Right kidney (tissue), 1 donor: Measurements from ENCODE around the gene CALML3.

ENCODE experiments used
- DNase-seq: peaks from one replicate; pipeline ENCODE4 v3.0.0-alpha.2; 2016

CALML3 gene

DNA sequence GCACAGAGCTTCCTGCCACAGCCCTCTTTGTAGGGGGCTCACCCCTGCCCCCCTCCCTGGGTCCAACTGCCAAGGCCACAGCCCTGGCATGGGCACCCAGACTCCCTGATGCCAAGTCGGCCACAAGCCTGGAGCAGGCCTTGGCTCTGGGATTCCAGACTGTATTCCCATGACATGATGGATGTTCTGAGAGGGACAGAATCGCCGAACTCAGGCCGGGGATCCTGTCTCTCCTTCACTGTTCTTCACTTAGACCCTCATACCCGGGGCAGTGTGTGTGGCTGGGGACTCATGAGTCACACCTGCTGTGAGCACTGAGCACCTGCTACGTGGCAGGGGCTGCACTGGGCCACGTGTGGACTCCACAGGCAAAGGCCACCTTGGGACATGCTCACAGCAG is 33.3 kb upstream of the CALML3 start:
- no peak for DNase-seq

DNA sequence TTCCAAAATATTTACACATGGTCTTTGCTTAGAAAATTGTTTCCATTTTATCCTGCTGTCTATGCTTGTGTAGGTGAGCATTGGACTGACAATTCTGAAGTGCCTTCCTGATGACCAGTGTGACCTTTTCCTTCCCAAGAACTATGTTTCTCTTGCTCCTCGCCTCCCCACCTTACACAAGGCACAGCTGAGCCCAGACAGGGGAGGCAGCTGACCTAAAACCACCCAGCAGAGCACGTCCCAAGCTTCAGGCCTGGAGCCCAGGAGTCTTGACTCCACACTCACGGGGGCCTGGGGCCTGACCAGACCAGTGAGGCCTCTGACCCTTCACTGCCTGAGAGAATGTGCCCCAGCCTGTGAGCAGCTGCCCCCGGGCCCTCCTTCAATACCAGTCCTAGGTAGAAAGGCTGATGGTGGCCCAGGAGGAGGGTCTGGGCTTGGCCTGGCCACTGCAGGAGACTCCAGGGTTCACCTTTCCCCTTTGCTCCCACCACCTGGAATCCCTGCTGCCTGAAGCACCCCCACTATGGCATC is 32.4 kb upstream of the CALML3 start:
- DNase-seq: no peak

- DNase-seq: no peak
Measured at GRCh38 chr10:5492929-5493576, 31.7 kb upstream of the CALML3 start.

GRCh38 chr10:5493691-5494090 is 31.1 kb upstream of the CALML3 start:
- DNase-seq: no peak

DNA sequence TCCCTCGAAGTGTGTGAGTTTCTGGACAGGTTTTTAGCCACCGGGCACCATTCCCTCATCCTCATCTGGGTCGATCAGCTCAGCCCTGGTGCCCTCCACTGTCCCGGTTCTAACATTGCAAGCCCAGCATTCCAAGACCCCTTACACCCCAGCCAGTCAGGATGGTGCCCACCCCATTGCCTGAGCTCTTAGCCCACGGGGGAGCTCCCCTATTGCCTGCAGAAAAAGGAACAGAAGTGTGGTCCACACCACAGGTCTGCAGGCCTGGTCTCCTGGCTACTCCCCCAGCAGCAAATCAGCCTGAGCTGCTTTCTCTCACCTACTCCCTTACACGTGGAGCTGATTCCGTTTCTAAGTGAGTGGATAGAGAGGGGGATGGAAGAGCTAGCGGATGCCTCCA is 30.1 kb upstream of the CALML3 start:
- no peak for DNase-seq

DNA sequence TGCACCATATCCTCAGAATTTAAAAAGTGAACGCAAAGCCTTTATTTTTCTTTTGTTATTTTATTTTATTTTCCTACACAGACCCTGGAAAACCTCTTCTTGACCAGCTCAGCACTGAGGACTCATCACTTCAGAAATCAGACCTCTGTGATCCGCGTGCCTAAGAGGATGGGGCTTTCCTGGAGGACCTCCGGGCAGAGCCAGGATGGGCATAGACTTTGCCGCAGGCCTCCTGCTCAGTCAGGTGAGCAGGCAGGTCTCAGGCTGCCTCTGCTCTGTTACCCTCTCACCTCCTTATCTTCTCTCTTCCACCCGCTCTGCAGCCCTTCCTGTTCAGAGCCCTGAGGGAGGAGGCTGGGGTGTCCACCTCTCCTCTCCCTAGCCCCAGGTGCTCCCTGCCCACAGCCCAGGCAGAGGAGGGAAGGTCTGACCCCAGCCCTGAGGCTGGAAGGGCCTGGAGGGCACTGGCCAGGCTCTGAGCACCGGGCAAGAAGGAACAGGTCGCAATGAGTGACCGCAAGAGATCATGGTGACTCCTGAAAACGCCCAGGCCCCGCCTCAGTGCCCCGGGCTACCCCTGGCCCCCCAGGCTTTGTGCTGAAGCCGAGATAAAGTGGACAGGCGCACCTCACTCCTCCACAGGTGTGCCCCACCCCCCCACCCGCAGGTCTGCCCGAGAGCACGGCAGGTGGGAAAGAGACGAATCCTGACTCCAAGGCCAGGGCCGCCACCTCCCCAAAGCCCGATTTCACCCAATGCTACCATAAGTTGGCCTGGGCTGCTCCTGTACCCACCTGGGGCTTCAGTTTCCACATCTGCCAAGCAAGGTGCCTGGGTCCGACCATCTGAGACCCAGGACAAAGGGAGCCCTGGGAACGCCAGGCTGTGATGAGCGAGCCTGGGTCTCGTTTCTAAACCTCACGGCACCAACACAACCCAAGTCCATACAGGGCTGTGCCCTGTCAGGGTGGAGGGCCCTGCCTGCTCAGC is 28.2 kb upstream of the CALML3 start:
- no peak for DNase-seq

- no peak for DNase-seq
Measured at GRCh38 chr10:5497289-5497688, 27.5 kb upstream of the CALML3 start.

DNA sequence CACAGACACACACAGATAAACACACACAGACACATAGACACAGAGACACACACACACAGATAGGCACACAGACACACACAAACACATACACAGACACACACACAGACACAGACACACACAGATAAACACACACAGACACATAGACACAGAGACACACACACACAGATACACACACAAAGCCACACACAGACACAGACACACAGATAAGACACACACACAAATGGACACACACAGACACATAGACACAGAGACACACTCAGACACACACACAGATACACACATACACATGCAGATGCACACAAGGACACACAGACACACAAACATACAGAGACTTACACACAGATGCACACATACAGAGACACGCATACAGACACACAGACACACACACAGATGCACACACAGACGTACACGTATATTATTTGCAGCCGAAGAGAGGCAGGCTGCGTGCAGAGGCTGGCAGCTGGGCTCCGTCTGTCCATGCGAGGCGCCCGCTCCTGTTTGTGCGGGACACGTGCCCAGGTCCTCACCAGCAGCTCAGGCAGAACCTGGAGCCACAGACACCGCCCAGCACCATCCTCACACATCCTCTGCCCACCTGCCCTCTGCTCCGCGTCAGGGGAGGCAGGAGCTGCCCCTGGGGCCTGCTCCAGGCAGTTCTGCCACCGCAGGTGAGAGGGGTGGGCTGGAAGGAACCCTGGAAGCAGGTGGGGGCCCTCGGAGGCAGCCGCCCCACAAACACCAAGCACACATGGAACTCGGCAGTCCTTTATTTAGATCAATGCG is 26.6 kb upstream of the CALML3 start:
- DNase-seq: no peak

- DNase-seq: no peak
Measured at GRCh38 chr10:5498791-5499492, 25.8 kb upstream of the CALML3 start.

GRCh38 chr10:5499493-5500140 is 25.1 kb upstream of the CALML3 start, which contains the start of gene CALML5:
TSS of gene CALML5 (minus strand) at chr10:5499570. CDS start at chr10:5499438, 132 bp downstream.
- DNase-seq: no peak

- no peak for DNase-seq
Measured at GRCh38 chr10:5500162-5500670, 24.5 kb upstream of the CALML3 start.

- no peak for DNase-seq
Measured at GRCh38 chr10:5500910-5501309, 23.9 kb upstream of the CALML3 start.

- no peak for DNase-seq
Measured at GRCh38 chr10:5502061-5502521, 22.7 kb upstream of the CALML3 start.

GRCh38 chr10:5502571-5503476 is 21.9 kb upstream of the CALML3 start:
- DNase-seq: no peak

DNA sequence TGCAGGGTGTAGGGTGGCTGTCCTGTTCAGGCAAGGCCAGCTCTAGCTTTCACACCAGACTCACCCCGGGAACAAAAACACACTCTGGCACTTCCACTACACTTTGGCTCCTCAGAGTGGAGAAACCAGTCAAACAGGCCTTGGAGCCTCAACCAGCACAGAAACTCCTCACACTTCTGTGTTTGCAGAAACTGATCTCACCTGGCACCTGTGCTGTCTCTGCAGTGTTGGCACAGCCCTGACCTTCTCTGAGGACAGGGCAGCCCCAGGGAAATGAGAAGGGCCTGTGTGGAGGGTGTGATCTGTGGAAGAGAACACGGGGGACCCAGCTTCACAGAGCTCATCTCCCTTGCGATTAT is 21.3 kb upstream of the CALML3 start:
- DNase-seq: no peak

- DNase-seq: no peak
Measured at GRCh38 chr10:5504146-5505072, 20.4 kb upstream of the CALML3 start.

DNA sequence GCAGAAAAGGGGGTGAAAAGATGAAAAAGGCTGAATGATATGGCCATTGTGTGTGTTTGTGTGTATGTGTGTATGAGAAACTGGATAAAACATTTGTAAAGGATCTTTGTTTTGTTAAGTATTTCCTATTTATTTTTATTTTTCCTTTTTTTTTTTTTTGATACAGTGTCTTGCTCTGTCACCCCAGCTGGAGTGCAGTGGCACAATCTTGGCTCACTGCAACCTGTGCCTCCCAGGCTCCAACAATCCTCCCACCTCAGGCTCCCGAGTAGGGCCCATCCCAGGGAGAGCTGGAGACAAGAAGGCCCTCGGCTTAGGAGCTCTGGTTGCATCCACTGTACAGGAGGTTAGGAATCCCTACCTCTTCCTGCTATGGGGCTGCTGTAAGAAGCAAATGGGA is 18.5 kb upstream of the CALML3 start:
- no peak for DNase-seq

DNA sequence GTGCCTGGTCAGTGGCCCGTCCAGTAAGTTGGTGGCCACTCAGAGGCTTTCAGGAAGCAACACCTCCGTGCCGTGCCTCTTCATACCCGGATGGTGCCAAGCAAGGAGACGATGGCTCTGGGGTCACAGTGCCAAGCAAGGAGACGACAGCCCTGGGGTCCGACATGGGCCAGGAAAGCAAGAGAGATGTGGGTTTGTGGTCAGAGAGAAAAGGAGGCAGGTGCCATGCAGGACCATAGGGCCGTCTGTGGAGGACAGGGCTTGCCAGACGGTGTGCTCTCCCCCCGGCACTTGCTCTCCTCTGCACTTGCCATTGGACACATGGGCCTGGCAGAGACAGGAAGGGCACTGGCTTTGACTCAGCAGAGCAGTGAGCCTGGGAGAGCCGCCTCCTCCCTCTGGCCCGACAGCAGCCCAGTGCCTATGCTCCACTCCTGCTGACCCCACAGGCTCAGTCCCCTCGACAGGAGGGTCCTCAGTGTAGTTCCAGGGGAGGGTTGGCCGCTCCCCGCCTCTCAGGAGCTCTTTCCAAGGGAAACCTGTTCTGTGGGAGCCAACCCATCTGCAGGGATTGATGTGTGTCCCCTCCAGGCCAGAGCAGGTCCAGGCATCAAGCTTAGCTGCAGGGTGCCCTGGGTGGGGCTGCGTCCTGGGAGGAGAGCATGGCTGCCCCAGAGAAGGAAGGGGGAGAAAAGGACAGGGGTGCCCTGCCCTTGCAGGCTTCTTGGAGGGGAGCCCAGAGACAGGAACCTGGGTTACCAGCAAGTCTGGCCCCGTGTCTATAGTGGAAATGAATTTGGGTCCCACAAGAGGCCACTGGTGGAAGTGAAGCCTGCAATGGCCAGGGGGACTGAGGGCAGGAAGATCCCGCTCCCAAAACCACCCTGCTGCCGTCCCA is 17.8 kb upstream of the CALML3 start:
- no peak for DNase-seq
